Stimulated activated CD8-positive, alpha-beta memory T cell treated with anti-CD3 and anti-CD28 coated beads, Interleukin-4, amount 100 ng/mL, for 48 hours (primary cell): ENCODE results near the gene KRTAP19-4.
"Not testable (repeated sequence)": the region's sequence is repeated elsewhere in the genome, so short reads cannot be mapped to it uniquely, and the experiment has no call there.

ENCODE experiments used
- DNase-seq: peaks from one replicate; pipeline ENCODE4 v3.0.0-alpha.2; 2020

KRTAP19-4 gene

GRCh38 chr21:30497065-30497464 lies at the start of gene KRTAP19-4:
TSS of gene KRTAP19-4 (minus strand) at chr21:30497165. CDS start at chr21:30497110, 55 bp downstream.
- DNase-seq = no peak

GRCh38 chr21:30541764-30542163 lies 44.8 kb upstream of the KRTAP19-4 start, which contains the start of gene KRTAP19-6:
TSS of gene KRTAP19-6 (minus strand) at chr21:30541864. CDS start at chr21:30541833, 31 bp downstream.
- DNase-seq = no peak

- DNase-seq = no peak
Observed at GRCh38 chr21:30518876-30519275, 21.9 kb upstream of the KRTAP19-4 start.

GRCh38 chr21:30515681-30516080 lies 18.7 kb upstream of the KRTAP19-4 start:
- DNase-seq = no peak

GRCh38 chr21:30505621-30506205 lies 8.7 kb upstream of the KRTAP19-4 start:
- DNase-seq = not testable (repeated sequence)

- no peak for DNase-seq
Observed at GRCh38 chr21:30502041-30502440, 5.1 kb upstream of the KRTAP19-4 start, which contains the start of gene KRTAP19-5. TSS of gene KRTAP19-5 (minus strand) at chr21:30502141. CDS start at chr21:30502090, 51 bp downstream.

GRCh38 chr21:30491963-30492428 lies 5.0 kb downstream of the KRTAP19-4 start, which contains the start of gene KRTAP19-3:
TSS of gene KRTAP19-3 (minus strand) at chr21:30492013. CDS start at chr21:30491957, 56 bp downstream.
- DNase-seq = no peak

- no peak for DNase-seq
Observed at GRCh38 chr21:30487336-30487735, 9.6 kb downstream of the KRTAP19-4 start, which contains the start of gene KRTAP19-2. TSS of gene KRTAP19-2 (minus strand) at chr21:30487436. CDS start at chr21:30487348, 88 bp downstream.

GRCh38 chr21:30486180-30486579 lies 10.8 kb downstream of the KRTAP19-4 start:
- no peak for DNase-seq

GRCh38 chr21:30482130-30482529 lies 14.8 kb downstream of the KRTAP19-4 start:
- DNase-seq = no peak

- DNase-seq = no peak
Observed at GRCh38 chr21:30480145-30480544, 16.8 kb downstream of the KRTAP19-4 start, which contains the start of gene KRTAP19-1. TSS of gene KRTAP19-1 (minus strand) at chr21:30480367. CDS start at chr21:30480317, 50 bp downstream.

GRCh38 chr21:30479259-30479658 lies 17.7 kb downstream of the KRTAP19-4 start:
- DNase-seq = no peak

GRCh38 chr21:30478004-30478403 lies 19.0 kb downstream of the KRTAP19-4 start:
- no peak for DNase-seq

GRCh38 chr21:30468900-30469714 lies 27.9 kb downstream of the KRTAP19-4 start:
- no peak for DNase-seq

- DNase-seq = no peak
Observed at GRCh38 chr21:30463713-30464112, 33.3 kb downstream of the KRTAP19-4 start.

GRCh38 chr21:30448514-30448913 lies 48.5 kb downstream of the KRTAP19-4 start:
- no peak for DNase-seq

- no peak for DNase-seq
Observed at GRCh38 chr21:30447056-30447455, 49.9 kb downstream of the KRTAP19-4 start.
